HEK293 (cell line): ENCODE data around the gene PRKACG.

Experiments used
- CTCF ChIA-PET: fragments of 350-600 bp; formaldehyde crosslinking; extraction: SDS; loops from one replicate; lab custom pipeline; 2021; ENCODE audit warnings: antibody characterized with exemption; lab: Yijun Ruan, JAX
- POLR2A ChIA-PET: fragments of 300-600 bp; formaldehyde crosslinking; extraction: SDS; loops from one replicate; lab custom pipeline; 2020; ENCODE audit warnings: antibody characterized with exemption, inconsistent platforms; lab: Yijun Ruan, JAX
- H3K27ac ChIP-seq: fragments of 200-500 bp; sonication (Bioruptor generic); 2 replicates; pipeline ENCODE4 v1.5.1; 2014; ENCODE audit warnings: low read depth, low read length, control low read depth, inconsistent platforms; ENCODE audit errors: extremely low read depth
- H3K36me3 ChIP-seq, 2 experiments: fragments of 200-500 bp in 1 of 2; sonication (Bioruptor generic) in 1 of 2; 1 replicate in 1 of 2; 2 replicates in 1 of 2; pipeline ENCODE4 v1.5.1; 2014 to 2017; ENCODE audit warnings: inconsistent platforms in 2 of 2, low read length in 2 of 2; ENCODE audit not compliant: control insufficient read depth in 2 of 2, insufficient read depth in 1 of 2
- H3K4me1 ChIP-seq: fragments of 200-500 bp; sonication (Bioruptor generic); 2 replicates; pipeline ENCODE4 v1.5.1; 2014; ENCODE audit warnings: mild to moderate bottlenecking, low read length, inconsistent platforms; ENCODE audit not compliant: control insufficient read depth, insufficient read depth
- H3K4me3 ChIP-seq: 2 replicates; pipeline ENCODE4 v1.5.1; 2011; ENCODE audit warnings: low read depth, mild to moderate bottlenecking, control low read depth, low read length, moderate library complexity
- H3K9me3 ChIP-seq: fragments of 200-500 bp; sonication (Bioruptor generic); 2 replicates; pipeline ENCODE4 v1.5.1; 2014; ENCODE audit warnings: low read depth, low read length, inconsistent platforms; ENCODE audit not compliant: control insufficient read depth, insufficient read depth
- GLI4 ChIP-seq: fragments of 450-650 bp; formaldehyde crosslinking; IDR thresholded peaks from 2 replicates; pipeline ENCODE4 v1.5.1; 2016; ENCODE audit warnings: missing biosample characterization, missing genetic modification characterization
- GLIS1 ChIP-seq: fragments of 450-650 bp; formaldehyde crosslinking; IDR thresholded peaks from 2 replicates; pipeline ENCODE4 v1.5.1; 2016; ENCODE audit warnings: missing biosample characterization, missing genetic modification characterization
- HIC1 ChIP-seq: fragments of 450-650 bp; formaldehyde crosslinking; IDR thresholded peaks from 2 replicates; pipeline ENCODE4 v1.5.1; 2016; ENCODE audit warnings: missing biosample characterization, missing genetic modification characterization
- KLF9 ChIP-seq: fragments of 450-650 bp; formaldehyde crosslinking; IDR thresholded peaks from 2 replicates; pipeline ENCODE4 v1.5.1; 2016; ENCODE audit warnings: missing biosample characterization, missing genetic modification characterization, low read depth
- PBX3 ChIP-seq: sonication (generic); formaldehyde crosslinking; IDR thresholded peaks from 2 replicates; pipeline ENCODE4 v1.8.1; 2022; ENCODE audit warnings: mild to moderate bottlenecking, moderate library complexity, missing genetic modification reagents
- PRDM2 ChIP-seq: fragments of 450-650 bp; formaldehyde crosslinking; IDR thresholded peaks from 2 replicates; pipeline ENCODE4 v1.5.1; 2016; ENCODE audit warnings: missing biosample characterization, missing genetic modification characterization, borderline replicate concordance
- RBAK ChIP-seq: fragments of 450-650 bp; formaldehyde crosslinking; IDR thresholded peaks from 2 replicates; pipeline ENCODE4 v1.5.1; 2016; ENCODE audit warnings: missing biosample characterization, missing genetic modification characterization
- SETDB1 ChIP-seq: IDR thresholded peaks from one replicate; pipeline ENCODE4 v1.6.1; 2017; ENCODE audit warnings: mild to moderate bottlenecking, low read length, moderate library complexity, mixed read lengths; ENCODE audit not compliant: insufficient read length
- ZBTB17 ChIP-seq: fragments of 450-650 bp; formaldehyde crosslinking; IDR thresholded peaks from 2 replicates; pipeline ENCODE4 v1.5.1; 2016; ENCODE audit warnings: missing biosample characterization, missing genetic modification characterization
- ZIC2 ChIP-seq: fragments of 450-650 bp; formaldehyde crosslinking; IDR thresholded peaks from 2 replicates; pipeline ENCODE4 v1.5.1; 2016; ENCODE audit warnings: missing biosample characterization, missing genetic modification characterization
- ZNF155 ChIP-seq: fragments of 450-650 bp; formaldehyde crosslinking; IDR thresholded peaks from 2 replicates; pipeline ENCODE4 v1.5.1; 2016; ENCODE audit warnings: missing biosample characterization, missing genetic modification characterization
- ZNF175 ChIP-seq: fragments of 450-650 bp; formaldehyde crosslinking; IDR thresholded peaks from 2 replicates; pipeline ENCODE4 v1.5.1; 2016; ENCODE audit warnings: missing biosample characterization, missing genetic modification characterization
- ZNF341 ChIP-seq: fragments of 450-650 bp; formaldehyde crosslinking; IDR thresholded peaks from 2 replicates; pipeline ENCODE4; 2016; ENCODE audit warnings: low read depth, missing biosample characterization, missing genetic modification characterization
- ZNF362 ChIP-seq: fragments of 450-650 bp; formaldehyde crosslinking; IDR thresholded peaks from 2 replicates; pipeline ENCODE4 v1.5.1; 2016; ENCODE audit warnings: missing biosample characterization, missing genetic modification characterization
- ZNF449 ChIP-seq: fragments of 450-650 bp; formaldehyde crosslinking; IDR thresholded peaks from 2 replicates; pipeline ENCODE4 v1.5.1; 2017; ENCODE audit warnings: missing biosample characterization, mild to moderate bottlenecking, missing genetic modification characterization, moderate library complexity
- ZNF501 ChIP-seq: fragments of 450-650 bp; formaldehyde crosslinking; IDR thresholded peaks from 2 replicates; pipeline ENCODE4 v1.5.1; 2016; ENCODE audit warnings: missing biosample characterization, missing genetic modification characterization
- ZNF521 ChIP-seq: fragments of 450-650 bp; formaldehyde crosslinking; IDR thresholded peaks from 2 replicates; pipeline ENCODE4 v1.5.1; 2017; ENCODE audit warnings: missing biosample characterization, mild to moderate bottlenecking, missing genetic modification characterization
- ZNF596 ChIP-seq: fragments of 450-650 bp; IDR thresholded peaks from 2 replicates; pipeline ENCODE4 v1.5.0; 2018; ENCODE audit warnings: missing biosample characterization, mild to moderate bottlenecking, missing genetic modification characterization, moderate library complexity
- ZNF610 ChIP-seq: fragments of 450-650 bp; formaldehyde crosslinking; IDR thresholded peaks from 2 replicates; pipeline ENCODE4 v1.5.1; 2016; ENCODE audit warnings: missing biosample characterization, missing genetic modification characterization, borderline replicate concordance
- ZNF692 ChIP-seq: fragments of 450-650 bp; formaldehyde crosslinking; IDR thresholded peaks from 2 replicates; pipeline ENCODE4 v1.5.1; 2016; ENCODE audit warnings: missing biosample characterization, missing genetic modification characterization
- ZNF768 ChIP-seq: fragments of 450-650 bp; formaldehyde crosslinking; IDR thresholded peaks from 2 replicates; pipeline ENCODE4 v1.5.1; 2018; ENCODE audit warnings: missing biosample characterization, mild to moderate bottlenecking, missing genetic modification characterization
- ZNF776 ChIP-seq: fragments of 450-650 bp; formaldehyde crosslinking; IDR thresholded peaks from 2 replicates; pipeline ENCODE4 v1.5.0; 2017; ENCODE audit warnings: missing biosample characterization, missing genetic modification characterization, borderline replicate concordance
- ZXDB ChIP-seq: fragments of 450-650 bp; formaldehyde crosslinking; IDR thresholded peaks from 2 replicates; pipeline ENCODE4 v1.5.1; 2016; ENCODE audit warnings: missing biosample characterization, missing genetic modification characterization

Gene PRKACG

DNA sequence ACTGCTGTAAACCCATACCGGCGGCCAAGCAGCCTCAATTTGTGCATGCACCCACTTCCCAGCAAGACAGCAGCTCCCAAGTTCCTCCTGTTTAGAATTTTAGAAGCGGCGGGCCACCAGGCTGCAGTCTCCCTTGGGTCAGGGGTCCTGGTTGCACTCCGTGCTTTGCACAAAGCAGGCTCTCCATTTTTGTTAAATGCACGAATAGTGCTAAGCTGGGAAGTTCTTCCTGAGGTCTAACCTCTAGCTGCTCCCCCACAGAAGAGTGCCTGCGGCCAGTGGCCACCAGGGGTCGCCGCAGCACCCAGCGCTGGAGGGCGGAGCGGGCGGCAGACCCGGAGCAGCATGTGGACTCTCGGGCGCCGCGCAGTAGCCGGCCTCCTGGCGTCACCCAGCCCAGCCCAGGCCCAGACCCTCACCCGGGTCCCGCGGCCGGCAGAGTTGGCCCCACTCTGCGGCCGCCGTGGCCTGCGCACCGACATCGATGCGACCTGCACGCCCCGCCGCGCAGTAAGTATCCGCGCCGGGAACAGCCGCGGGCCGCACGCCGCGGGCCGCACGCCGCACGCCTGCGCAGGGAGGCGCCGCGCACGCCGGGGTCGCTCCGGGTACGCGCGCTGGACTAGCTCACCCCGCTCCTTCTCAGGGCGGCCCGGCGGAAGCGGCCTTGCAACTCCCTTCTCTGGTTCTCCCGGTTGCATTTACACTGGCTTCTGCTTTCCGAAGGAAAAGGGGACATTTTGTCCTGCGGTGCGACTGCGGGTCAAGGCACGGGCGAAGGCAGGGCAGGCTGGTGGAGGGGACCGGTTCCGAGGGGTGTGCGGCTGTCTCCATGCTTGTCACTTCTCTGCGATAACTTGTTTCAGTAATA is 21.8 kb upstream of the PRKACG start, which contains the start of gene FXN:
Gene FXN (plus strand): TSS at position 315 of the 871 bp plus-strand sequence. CDS start 31 bp downstream, at position 346.
- Histone ChIP-seq H3K4me1 (no peaks in the 10 kb centered on the region), H3K36me3 (no peaks in the 10 kb centered on the region; a peak in 1 of 3 replicates), H3K9me3 (no peaks in the 10 kb centered on the region), H3K27ac (peak within 1 kb of the TSS; percentile 54; the same call in 1 of the 2 replicates), H3K4me3 (peak within 1 kb of the TSS; percentile 80)
- POLR2A ChIA-PET, result interaction anchor here (0.9 to 1.0 kb wide), 2 partner anchors 15 to 158 kb away, joined by 3 read pairs; no protein-coding TSS in a partner anchor
- CTCF ChIA-PET, result interaction anchor here (0.6 to 2.0 kb wide), 27 partner anchors 9 to 603 kb away, joined by 3 to 10 read pairs (median 4); no protein-coding TSS in a partner anchor
- TF ChIP-seq ZBTB17 (tag by site-specific recombination), result no peak
- TF ChIP-seq SETDB1, result no peak
- TF ChIP-seq GLI4 (tag by site-specific recombination), result 0 out of 2 replicates have a peak, but pooled peaks have one; percentile 29
- TF ChIP-seq ZXDB (tag by site-specific recombination), result peak; percentile 29
- no peak for TF ChIP-seq ZIC2 (tag by site-specific recombination)
- peak; percentile 79 for TF ChIP-seq ZNF341 (tag by site-specific recombination)
- no peak for TF ChIP-seq ZNF768 (tag by site-specific recombination)
- TF ChIP-seq ZNF596 (tag by site-specific recombination), result no peak
- no peak for TF ChIP-seq HIC1 (tag by site-specific recombination)
- TF ChIP-seq RBAK (tag by site-specific recombination), result no peak
- no peak for TF ChIP-seq PRDM2 (tag by site-specific recombination)
- TF ChIP-seq ZNF175 (tag by site-specific recombination), result no peak
- no peak for TF ChIP-seq ZNF449 (tag by site-specific recombination)
- 0 out of 2 replicates have a peak, but pooled peaks have one; percentile 76 for TF ChIP-seq PBX3 (CRISPR knock-in tag)
- no peak for TF ChIP-seq ZNF362
- TF ChIP-seq ZNF610, result 0 out of 2 replicates have a peak, but pooled peaks have one; percentile 35
- TF ChIP-seq KLF9 (tag by site-specific recombination), result no peak
- TF ChIP-seq ZNF501 (tag by site-specific recombination), result no peak
- TF ChIP-seq ZNF521 (tag by site-specific recombination), result no peak
- TF ChIP-seq GLIS1, result 0 out of 2 replicates have a peak, but pooled peaks have one; percentile 15
- TF ChIP-seq ZNF692, result peak; percentile 23; the same call in 1 of the 2 replicates
- no peak for TF ChIP-seq ZNF776 (tag by site-specific recombination)
- TF ChIP-seq ZNF155 (tag by site-specific recombination), result no peak
